GM11168 (cell line): ENCODE data around the gene APCDD1.

Source experiments
- in situ Hi-C: fragments of 300-500 bp; cut with MboI; formaldehyde crosslinking; loops from one replicate; pipeline ENCODE4 v1.12.0; 2022; ENCODE audit warnings: low sequenced_read_pairs; ENCODE audit not compliant: unreplicated experiment

Gene APCDD1

GRCh38 chr18:10430677-10431076, 23.8 kb upstream of the APCDD1 start:
- in situ Hi-C loops, result no loop called here

GRCh38 chr18:10431680-10432079, 22.8 kb upstream of the APCDD1 start:
- in situ Hi-C loops, result no loop called here

- in situ Hi-C loops, result no loop called here
Measured at GRCh38 chr18:10432781-10433180, 21.7 kb upstream of the APCDD1 start.

- in situ Hi-C loops, result no loop called here
Measured at GRCh38 chr18:10436160-10436559, 18.3 kb upstream of the APCDD1 start.

GRCh38 chr18:10437837-10438236, 16.6 kb upstream of the APCDD1 start:
- in situ Hi-C loops, result no loop called here

- in situ Hi-C loops, result no loop called here
Measured at GRCh38 chr18:10439898-10440297, 14.5 kb upstream of the APCDD1 start.

GRCh38 chr18:10440884-10441283, 13.6 kb upstream of the APCDD1 start:
- in situ Hi-C loops, result no loop called here

GRCh38 chr18:10441472-10441871, 13.0 kb upstream of the APCDD1 start:
- in situ Hi-C loops, result no loop called here

GRCh38 chr18:10442551-10442971, 11.9 kb upstream of the APCDD1 start:
- in situ Hi-C loops, result no loop called here

- in situ Hi-C loops, result no loop called here
Measured at GRCh38 chr18:10443001-10443400, 11.4 kb upstream of the APCDD1 start.

GRCh38 chr18:10444314-10445006, 10.0 kb upstream of the APCDD1 start:
- in situ Hi-C loops, result no loop called here

- in situ Hi-C loops, result no loop called here
Measured at GRCh38 chr18:10449396-10449795, 5.0 kb upstream of the APCDD1 start.

- in situ Hi-C loops, result no loop called here
Measured at GRCh38 chr18:10450986-10451385, 3.4 kb upstream of the APCDD1 start.

GRCh38 chr18:10453261-10453805, 1.1 kb upstream of the APCDD1 start:
- in situ Hi-C loops, result no loop called here

- in situ Hi-C loops, result no loop called here
Measured at GRCh38 chr18:10454681-10455557, 484 bp downstream of the APCDD1 start.

GRCh38 chr18:10455726-10456453, 1.5 kb downstream of the APCDD1 start:
- in situ Hi-C loops, result no loop called here

GRCh38 chr18:10456718-10457117, 2.3 kb downstream of the APCDD1 start:
- in situ Hi-C loops, result no loop called here

- in situ Hi-C loops, result no loop called here
Measured at GRCh38 chr18:10457128-10457527, 2.7 kb downstream of the APCDD1 start.

GRCh38 chr18:10457767-10458166, 3.3 kb downstream of the APCDD1 start:
- in situ Hi-C loops, result no loop called here

- in situ Hi-C loops, result no loop called here
Measured at GRCh38 chr18:10458691-10459090, 4.3 kb downstream of the APCDD1 start.

- in situ Hi-C loops, result no loop called here
Measured at GRCh38 chr18:10459587-10459986, 5.2 kb downstream of the APCDD1 start.
